Measurements from ENCODE around the gene ASXL2. TPM values are rescaled to one million over a fixed set of nuclear protein-coding genes. Genes with fewer than 3 reads are reported as not detected.

ASXL2 gene
- total RNA-seq, 1 experiment from 2014 or later: 34.5 TPM

DNA sequence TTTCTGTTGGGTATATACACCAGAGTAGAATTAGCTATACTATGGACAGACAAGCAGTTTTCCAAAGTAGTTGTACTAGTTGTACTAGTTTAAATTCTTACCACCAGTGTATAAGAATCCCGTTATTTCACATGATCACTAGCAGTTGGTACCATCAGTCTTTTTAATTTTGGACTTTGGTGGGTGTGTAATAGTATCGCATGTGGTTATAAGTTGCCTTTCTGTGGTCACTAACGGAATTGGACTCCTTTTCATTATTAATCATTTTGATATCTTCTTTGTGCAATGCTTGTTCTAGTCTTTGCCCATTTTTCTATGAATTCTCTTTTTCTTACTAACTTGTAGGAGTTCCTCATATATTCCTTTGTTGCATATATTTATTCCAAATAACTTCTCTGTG is 89.8 kb downstream of the ASXL2 start:
- CTCF ChIA-PET: no interaction called here
- POLR2A ChIA-PET (ENCODE audit: low non-redundant PET): no interaction called here
- BruUV-seq (replicated peaks): no TSS peak
- Histone ChIP-seq H3K27me3 (replicated peaks; ENCODE audit: insufficient read depth, low read depth, low read length, poor library complexity) (no peaks in the 10 kb centered on the region), H3K27ac (ENCODE audit: low read depth, low read length, poor library complexity, severe bottlenecking) (no peak overlapping the region), H3K9me3 (ENCODE audit: low read depth, low read length, poor library complexity, severe bottlenecking) (no peaks in the 10 kb centered on the region), H3K36me3 (ENCODE audit: insufficient read depth, low read length, poor library complexity, severe bottlenecking) (no peaks in the 10 kb centered on the region), H3K4me3 (ENCODE audit: low read depth, low read length, poor library complexity, severe bottlenecking) (no peak overlapping the region), H3K4me1 (ENCODE audit: insufficient read depth, low read length, poor library complexity, severe bottlenecking) (no peaks in the 10 kb centered on the region)
- intact Hi-C loops (cut with micrococcal nuclease; ENCODE audit: unreplicated experiment): no loop called here
- no peak for TF ChIP-seq EZH2 (IDR thresholded peaks at IDR 0.05; ENCODE audit: borderline replicate concordance, low read depth, low read length, poor library complexity, severe bottlenecking)
- TF ChIP-seq, protein P1, sequence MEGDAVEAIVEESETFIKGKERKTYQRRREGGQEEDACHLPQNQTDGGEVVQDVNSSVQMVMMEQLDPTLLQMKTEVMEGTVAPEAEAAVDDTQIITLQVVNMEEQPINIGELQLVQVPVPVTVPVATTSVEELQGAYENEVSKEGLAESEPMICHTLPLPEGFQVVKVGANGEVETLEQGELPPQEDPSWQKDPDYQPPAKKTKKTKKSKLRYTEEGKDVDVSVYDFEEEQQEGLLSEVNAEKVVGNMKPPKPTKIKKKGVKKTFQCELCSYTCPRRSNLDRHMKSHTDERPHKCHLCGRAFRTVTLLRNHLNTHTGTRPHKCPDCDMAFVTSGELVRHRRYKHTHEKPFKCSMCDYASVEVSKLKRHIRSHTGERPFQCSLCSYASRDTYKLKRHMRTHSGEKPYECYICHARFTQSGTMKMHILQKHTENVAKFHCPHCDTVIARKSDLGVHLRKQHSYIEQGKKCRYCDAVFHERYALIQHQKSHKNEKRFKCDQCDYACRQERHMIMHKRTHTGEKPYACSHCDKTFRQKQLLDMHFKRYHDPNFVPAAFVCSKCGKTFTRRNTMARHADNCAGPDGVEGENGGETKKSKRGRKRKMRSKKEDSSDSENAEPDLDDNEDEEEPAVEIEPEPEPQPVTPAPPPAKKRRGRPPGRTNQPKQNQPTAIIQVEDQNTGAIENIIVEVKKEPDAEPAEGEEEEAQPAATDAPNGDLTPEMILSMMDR (conservative IDR thresholded peaks at IDR 0.05; ENCODE audit: low read depth, low read length): no peak
- no peak for DNase-seq (ENCODE audit: low spot score)

DNA sequence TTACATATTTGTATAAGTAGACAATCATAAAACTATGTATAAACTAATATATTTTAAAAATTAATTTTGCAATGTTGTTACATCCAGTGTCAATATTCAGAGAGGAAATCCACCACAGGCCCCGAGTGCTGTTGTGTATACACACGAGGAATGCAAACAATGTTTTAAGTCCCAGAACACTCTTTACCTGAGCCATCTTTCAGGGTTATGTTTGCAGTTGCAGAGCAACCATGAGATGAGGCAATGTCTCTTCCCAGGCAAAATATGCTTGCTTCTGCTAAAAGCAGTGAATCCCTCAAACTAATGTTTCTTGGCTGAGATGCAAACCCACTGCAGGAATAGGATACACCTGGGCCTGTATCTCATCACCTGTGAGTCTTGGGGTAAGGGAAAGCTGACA is 91.3 kb downstream of the ASXL2 start:
- no peaks in the 10 kb centered on the region for H3K36me3 ChIP-seq (ENCODE audit: insufficient read depth, low read length, poor library complexity, severe bottlenecking)
- ChIA-PET POLR2A (ENCODE audit: low non-redundant PET) (no interaction called here), CTCF (no interaction called here)
- no peaks in the 10 kb centered on the region for H3K9me3 ChIP-seq (ENCODE audit: low read depth, low read length, poor library complexity, severe bottlenecking)
- H3K27ac ChIP-seq (ENCODE audit: low read depth, low read length, poor library complexity, severe bottlenecking): no peak overlapping the region
- intact Hi-C loops (cut with micrococcal nuclease; ENCODE audit: unreplicated experiment): no loop called here
- TF ChIP-seq EZH2 (IDR thresholded peaks at IDR 0.05; ENCODE audit: borderline replicate concordance, low read depth, low read length, poor library complexity, severe bottlenecking): no peak
- TF ChIP-seq, protein P1 (conservative IDR thresholded peaks at IDR 0.05; ENCODE audit: low read depth, low read length): no peak
- no peaks in the 10 kb centered on the region for H3K27me3 ChIP-seq (replicated peaks; ENCODE audit: insufficient read depth, low read depth, low read length, poor library complexity)
- no TSS peak for BruUV-seq (replicated peaks)
- H3K4me1 ChIP-seq (ENCODE audit: insufficient read depth, low read length, poor library complexity, severe bottlenecking): no peaks in the 10 kb centered on the region
- no peak for DNase-seq (ENCODE audit: low spot score)
- no peak overlapping the region for H3K4me3 ChIP-seq (ENCODE audit: low read depth, low read length, poor library complexity, severe bottlenecking)

DNA sequence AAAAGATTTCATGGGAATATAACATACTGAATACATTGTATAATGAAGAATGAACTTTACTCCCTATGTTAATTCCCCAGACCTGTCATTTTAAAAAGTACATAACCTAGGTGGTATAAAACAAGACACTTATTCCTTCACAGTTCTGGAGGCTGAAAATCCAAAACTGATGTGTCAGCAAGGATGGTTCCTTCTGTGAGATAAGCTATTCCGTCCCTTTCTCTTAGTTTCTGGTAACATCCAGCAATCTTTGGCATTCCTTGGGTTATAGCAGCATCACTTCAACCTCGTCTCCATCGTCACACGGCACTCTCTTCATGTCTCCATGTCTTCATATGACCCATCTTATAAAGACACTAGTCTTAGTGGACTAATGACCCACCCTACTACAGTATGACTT is 93.9 kb downstream of the ASXL2 start:
- ChIA-PET CTCF (no interaction called here), POLR2A (ENCODE audit: low non-redundant PET) (no interaction called here)
- Histone ChIP-seq H3K27ac (ENCODE audit: low read depth, low read length, poor library complexity, severe bottlenecking) (no peak overlapping the region), H3K9me3 (ENCODE audit: low read depth, low read length, poor library complexity, severe bottlenecking) (no peaks in the 10 kb centered on the region), H3K27me3 (replicated peaks; ENCODE audit: insufficient read depth, low read depth, low read length, poor library complexity) (no peaks in the 10 kb centered on the region), H3K4me3 (ENCODE audit: low read depth, low read length, poor library complexity, severe bottlenecking) (no peak overlapping the region), H3K4me1 (ENCODE audit: insufficient read depth, low read length, poor library complexity, severe bottlenecking) (no peaks in the 10 kb centered on the region), H3K36me3 (ENCODE audit: insufficient read depth, low read length, poor library complexity, severe bottlenecking) (no peaks in the 10 kb centered on the region)
- no TSS peak for BruUV-seq (replicated peaks)
- TF ChIP-seq, protein P1 (conservative IDR thresholded peaks at IDR 0.05; ENCODE audit: low read depth, low read length): no peak
- TF ChIP-seq EZH2 (IDR thresholded peaks at IDR 0.05; ENCODE audit: borderline replicate concordance, low read depth, low read length, poor library complexity, severe bottlenecking): no peak
- DNase-seq (ENCODE audit: low spot score): no peak
- intact Hi-C loops (cut with micrococcal nuclease; ENCODE audit: unreplicated experiment): no loop called here
